LNCAP (cell line): Measurements from ENCODE around the gene RNF207.

Experiments used
- CTCF ChIP-seq: fragments of 450-650 bp; IDR thresholded peaks from 2 replicates; pipeline ENCODE4 v1.5.1; 2017; ENCODE audit warnings: mild to moderate bottlenecking

The RNF207 gene

GRCh38 chr1:6246497-6247467 lies 40.9 kb downstream of the RNF207 start:
- peak; percentile 86 for TF ChIP-seq CTCF

- no peak for TF ChIP-seq CTCF
Measured at GRCh38 chr1:6247651-6248050, 41.7 kb downstream of the RNF207 start.

- no peak for TF ChIP-seq CTCF
Measured at GRCh38 chr1:6248161-6248776, 42.4 kb downstream of the RNF207 start.

- TF ChIP-seq CTCF, result no peak
Measured at GRCh38 chr1:6248932-6249738, 43.2 kb downstream of the RNF207 start.

GRCh38 chr1:6249739-6250689 lies 44.1 kb downstream of the RNF207 start:
- TF ChIP-seq CTCF, result no peak

- TF ChIP-seq CTCF, result no peak
Measured at GRCh38 chr1:6251233-6251632, 45.3 kb downstream of the RNF207 start.
